CD14-positive monocyte (primary cell): ENCODE data around the gene MBP. TPM values are rescaled to one million over a fixed set of nuclear protein-coding genes. Genes with fewer than 3 reads are reported as not detected.

Experiments
- DNase-seq, 3 donors: peaks; one replicate each; pipeline ENCODE4 v3.0.0-alpha.2; 2011 to 2022
- H2AFZ ChIP-seq: 2 replicates; pipeline ENCODE4 v1.6.0; 2012; ENCODE audit warnings: mild to moderate bottlenecking, low read depth, low read length, inconsistent platforms; ENCODE audit not compliant: insufficient read depth, poor library complexity, severe bottlenecking
- H3K27ac ChIP-seq, 2 donors: 1 replicate in 1 of 2; 2 replicates in 1 of 2; pipeline ENCODE4 v1.5.1; 2012 to 2013; ENCODE audit warnings: low read length in 2 of 2, control low read depth in 1 of 2, inconsistent platforms in 1 of 2, low read depth in 1 of 2, mild to moderate bottlenecking in 1 of 2
- H3K27me3 ChIP-seq, 2 donors: one replicate each; pipeline versions ENCODE4 v1.6.0 to v1.6.1; 2011 to 2013; ENCODE audit warnings: low read length in 2 of 2; ENCODE audit not compliant: control insufficient read depth in 2 of 2, insufficient read depth in 2 of 2
- H3K36me3 ChIP-seq, 2 donors: replicated peaks in 1 of 2; 1 replicate in 1 of 2; 2 replicates in 1 of 2; pipeline versions ENCODE4 v1.5.1 to v1.6.1; 2012 to 2013; ENCODE audit warnings: low read length in 2 of 2, control low read depth in 1 of 2, inconsistent platforms in 1 of 2, mild to moderate bottlenecking in 1 of 2; ENCODE audit not compliant: insufficient read depth in 2 of 2, control insufficient read depth in 1 of 2
- H3K4me1 ChIP-seq, 2 donors: 1 replicate in 1 of 2; 2 replicates in 1 of 2; pipeline versions ENCODE4 v1.5.1 to v1.6.1; 2012 to 2013; ENCODE audit warnings: low read length in 2 of 2, control low read depth in 1 of 2, inconsistent platforms in 1 of 2, mild to moderate bottlenecking in 1 of 2, moderate library complexity in 1 of 2; ENCODE audit not compliant: insufficient read depth in 2 of 2, control insufficient read depth in 1 of 2
- H3K4me2 ChIP-seq: replicated peaks from 2 replicates; pipeline ENCODE3; 2012; ENCODE audit warnings: low read length, moderate library complexity, mild to moderate bottlenecking; ENCODE audit not compliant: poor library complexity, severe bottlenecking; ENCODE audit errors: extremely low read depth
- H3K4me3 ChIP-seq, 3 experiments: fragments of 200-600 bp in 1 of 3; sonication (generic) in 1 of 3; replicated peaks in 1 of 3; 1 replicate in 2 of 3; 2 replicates in 1 of 3; pipeline ENCODE4 v1.5.1; 2011 to 2013; ENCODE audit warnings: low read length in 3 of 3, mild to moderate bottlenecking in 3 of 3, control low read depth in 2 of 3, low read depth in 2 of 3, inconsistent platforms in 1 of 3, moderate library complexity in 1 of 3
- H3K79me2 ChIP-seq: 2 replicates; pipeline ENCODE4 v1.6.0; 2012; ENCODE audit warnings: mild to moderate bottlenecking, control low read depth, inconsistent platforms, low read length, moderate library complexity; ENCODE audit not compliant: insufficient read depth
- H3K9ac ChIP-seq: 2 replicates; pipeline ENCODE4 v1.6.0; 2017; ENCODE audit warnings: low read length, mild to moderate bottlenecking; ENCODE audit not compliant: insufficient read depth, poor library complexity, severe bottlenecking
- H3K9me3 ChIP-seq, 2 donors: replicated peaks in 1 of 2; 1 replicate in 1 of 2; 2 replicates in 1 of 2; pipeline versions ENCODE4 v1.5.1 to v1.6.1; 2012 to 2013; ENCODE audit warnings: low read length in 2 of 2, control low read depth in 1 of 2; ENCODE audit not compliant: control insufficient read depth in 1 of 2, insufficient read depth in 1 of 2
- H4K20me1 ChIP-seq: 2 replicates; pipeline ENCODE4 v1.6.0; 2012; ENCODE audit warnings: mild to moderate bottlenecking, low read length, control low read depth, moderate library complexity; ENCODE audit not compliant: insufficient read depth
- H3K27ac Mint-ChIP-seq, 7 donors: one replicate each; pipeline ENCODE4 v1.8.0; 2020; ENCODE audit warnings: mild to moderate bottlenecking in 7 of 7, mixed read lengths in 7 of 7, moderate library complexity in 6 of 7, inconsistent platforms in 2 of 7
- H3K27me3 Mint-ChIP-seq, 3 donors: one replicate each; pipeline ENCODE4 v1.8.0; 2021 to 2022; ENCODE audit warnings: low read depth in 3 of 3, mild to moderate bottlenecking in 3 of 3, mixed read lengths in 3 of 3, moderate library complexity in 3 of 3, inconsistent platforms in 1 of 3
- H3K36me3 Mint-ChIP-seq, 2 donors: one replicate each; pipeline ENCODE4 v1.8.0; 2020; ENCODE audit warnings: mixed read lengths in 2 of 2, inconsistent platforms in 1 of 2, mild to moderate bottlenecking in 1 of 2
- H3K4me1 Mint-ChIP-seq: one replicate; pipeline ENCODE4 v1.8.0; 2020; ENCODE audit warnings: mild to moderate bottlenecking, mixed read lengths
- H3K4me3 Mint-ChIP-seq, 2 donors: one replicate each; pipeline ENCODE4 v1.8.0; 2020; ENCODE audit warnings: mild to moderate bottlenecking in 2 of 2, mixed read lengths in 2 of 2, moderate library complexity in 1 of 2
- H3K9me3 Mint-ChIP-seq, 7 donors: one replicate each; pipeline ENCODE4 v1.8.0; 2020 to 2022; ENCODE audit warnings: mixed read lengths in 7 of 7, mild to moderate bottlenecking in 6 of 7, moderate library complexity in 6 of 7, inconsistent platforms in 2 of 7
- CTCF ChIP-seq: fragments of 200-600 bp; IDR thresholded peaks from one replicate; pipeline ENCODE4 v1.8.0; 2022; ENCODE audit warnings: antibody characterized with exemption, mild to moderate bottlenecking
- WGBS: methylation state at CpG from one replicate; pipeline ENCODE4 v1.1.5; 2013; ENCODE audit warnings: missing lambda C conversion rate; ENCODE audit not compliant: insufficient coverage; 5-methylcytosine and 5-hydroxymethylcytosine counted together
- intact Hi-C, 2 donors: fragments of 100-400 bp; cut with micrococcal nuclease; formaldehyde crosslinking; loops; one replicate each; pipeline versions ENCODE4 v1.15.0 to v1.15.1; 2023
- polyA plus RNA-seq, 3 donors: library from polyadenylated mRNA; depleted of rRNA in 1 of 3; unstranded in 2 of 3; stranded (reverse) in 1 of 3; fragments of 300-500 nt in 2 of 3; fragments of >200 nt in 1 of 3; fragmentation: Illumina TruSeq in 2 of 3; gene quantifications; 1 replicate in 2 of 3; 2 replicates in 1 of 3; pipeline ENCODE4 v1.2.3, GENCODE V29; 2012 to 2021

The MBP gene
- polyA plus RNA-seq, 3 donors, result 47.7 to 81.0 (median 50.4) TPM

DNA sequence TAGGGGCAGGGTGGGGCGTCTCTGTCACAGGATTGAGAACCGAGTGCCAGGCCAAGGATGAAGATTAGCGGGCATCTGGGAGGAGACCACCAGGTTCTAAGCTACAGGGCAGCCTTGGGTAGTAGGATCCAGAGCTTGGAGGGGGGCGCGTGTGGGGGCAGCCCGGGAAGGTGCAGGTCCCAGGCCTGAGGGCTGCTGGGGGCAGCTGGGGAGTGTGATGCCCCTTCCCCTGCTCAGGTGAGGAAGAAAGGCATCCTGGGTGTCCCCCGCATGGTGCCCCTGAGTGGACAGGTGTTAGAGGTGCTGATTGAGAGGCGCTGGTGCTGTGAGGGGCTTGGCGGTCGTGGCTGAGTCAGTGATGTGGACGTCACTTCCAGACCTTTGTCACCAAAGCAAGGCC, 33.9 kb upstream of the MBP start:
- no peak overlapping the region for H3K27ac ChIP-seq
- Mint-ChIP-seq H3K9me3 (peaks cover 0 to 2% (median 0%) of the 10 kb centered on the region in 7 donors), H3K4me1 (peaks cover 10% of the 10 kb centered on the region), H3K36me3 (peaks cover 0 to 1% of the 10 kb centered on the region in 2 donors), H3K4me3 (no peak overlapping the region), H3K27ac (peak overlapping the region in 1 of 7 donors; percentile 80), H3K27me3 (peaks cover 2 to 8% (median 6%) of the 10 kb centered on the region in 3 donors)
- H3K9ac ChIP-seq, result no peak overlapping the region
- H3K4me3 ChIP-seq, result no peak overlapping the region
- H4K20me1 ChIP-seq, result no peaks in the 10 kb centered on the region
- H3K36me3 ChIP-seq, result no peaks in the 10 kb centered on the region
- H3K27me3 ChIP-seq, result no peaks in the 10 kb centered on the region
- no peak for TF ChIP-seq CTCF
- 96% methylated on average over 5 of the region's 11 CpGs for WGBS
- H3K79me2 ChIP-seq, result no peaks in the 10 kb centered on the region
- no peaks in the 10 kb centered on the region for H3K9me3 ChIP-seq
- H2AFZ ChIP-seq, result no peak overlapping the region
- intact Hi-C loops, result no loop called here
- no peak overlapping the region for H3K4me2 ChIP-seq
- peaks cover 6 to 12% of the 10 kb centered on the region in 2 donors for H3K4me1 ChIP-seq
- no peak for DNase-seq

GRCh38 chr18:77165503-77166188, 33.1 kb upstream of the MBP start:
- peaks cover 2 to 8% (median 6%) of the 10 kb centered on the region in 3 donors for H3K27me3 Mint-ChIP-seq
- peaks cover 18% of the 10 kb centered on the region for H3K4me1 Mint-ChIP-seq

More at GRCh38 chr18:77165503-77166188, 33.1 kb upstream of the MBP start:
- no peaks in the 10 kb centered on the region for H3K9me3 ChIP-seq
- no peak overlapping the region for H3K4me3 ChIP-seq
- H3K36me3 ChIP-seq, result no peaks in the 10 kb centered on the region
- no peaks in the 10 kb centered on the region for H4K20me1 ChIP-seq
- H3K79me2 ChIP-seq, result no peaks in the 10 kb centered on the region
- DNase-seq, result no peak
- no peak overlapping the region for H2AFZ ChIP-seq
- H3K27ac ChIP-seq, result no peak overlapping the region
- H3K4me1 ChIP-seq, result peaks cover 15 to 20% of the 10 kb centered on the region in 2 donors
- TF ChIP-seq CTCF, result no peak
- no peaks in the 10 kb centered on the region for H3K27me3 ChIP-seq
- H3K36me3 Mint-ChIP-seq, result peaks cover 0 to 1% of the 10 kb centered on the region in 2 donors
- intact Hi-C loops, result no loop called here
- WGBS, result 89% methylated on average over 17 of the region's 19 CpGs
- peak overlapping the region in 3 of 7 donors; percentile 9 to 78 (median 54) for H3K27ac Mint-ChIP-seq
- H3K4me2 ChIP-seq, result no peak overlapping the region
- H3K4me3 Mint-ChIP-seq, result no peak overlapping the region
- H3K9ac ChIP-seq, result no peak overlapping the region
- peaks cover 0 to 2% (median 0%) of the 10 kb centered on the region in 7 donors for H3K9me3 Mint-ChIP-seq
